HepG2 (cell line): ENCODE measurements around the gene CIAPIN1. TPM values are rescaled to one million over a fixed set of nuclear protein-coding genes. Genes with fewer than 3 reads are reported as not detected.
A peak's percentile ranks its signal among the peaks of the same experiment; 100 is the strongest.

Source experiments
- ADNP ChIP-seq: sonication (generic); formaldehyde crosslinking; IDR thresholded peaks from 2 replicates; pipeline ENCODE4 v1.4.0; 2020; ENCODE audit warnings: missing genetic modification reagents
- ARNT ChIP-seq: fragments of 450-650 bp; IDR thresholded peaks from 2 replicates; pipeline ENCODE4 v1.6.1; 2017
- FOXP4 ChIP-seq: sonication (generic); formaldehyde crosslinking; IDR thresholded peaks from 2 replicates; pipeline ENCODE4 v1.4.0; 2020; ENCODE audit warnings: missing genetic modification reagents
- HDAC2 ChIP-seq: sonication (generic); formaldehyde crosslinking; IDR thresholded peaks from 2 replicates; pipeline ENCODE4 v1.4.0; 2020; ENCODE audit warnings: missing genetic modification reagents
- KDM1A ChIP-seq: IDR thresholded peaks from 2 replicates; pipeline ENCODE4 v1.6.1; 2016; ENCODE audit warnings: missing compliant biosample characterization
- MNT ChIP-seq: fragments of 450-650 bp; IDR thresholded peaks from 2 replicates; pipeline ENCODE4 v1.6.1; 2016
- USF2 ChIP-seq, 2 experiments: sonication (generic) in 1 of 2; formaldehyde crosslinking in 1 of 2; IDR thresholded peaks; 2 replicates each; pipeline versions ENCODE4 v1.5.1 to v1.6.1; 2011 to 2020; ENCODE audit warnings: borderline replicate concordance in 1 of 2, low read depth in 1 of 2, low read length in 1 of 2, mild to moderate bottlenecking in 1 of 2, missing genetic modification reagents in 1 of 2, moderate library complexity in 1 of 2
- ZHX2 ChIP-seq, 2 experiments: sonication (generic) in 1 of 2; formaldehyde crosslinking in 1 of 2; IDR thresholded peaks; 2 replicates each; pipeline versions ENCODE4 v1.6.1 to v1.9.0; 2014 to 2022; ENCODE audit warnings: antibody characterized with exemption in 1 of 2, borderline replicate concordance in 1 of 2, inconsistent platforms in 1 of 2, low read depth in 1 of 2, missing genetic modification reagents in 1 of 2
- ZNF33A ChIP-seq: sonication (generic); formaldehyde crosslinking; IDR thresholded peaks from 2 replicates; pipeline ENCODE4 v1.5.1; 2020; ENCODE audit warnings: missing genetic modification reagents, mild to moderate bottlenecking, moderate library complexity, borderline replicate concordance
- ZNF710 ChIP-seq: sonication (generic); formaldehyde crosslinking; IDR thresholded peaks from 2 replicates; pipeline ENCODE4 v1.5.0; 2020; ENCODE audit warnings: mild to moderate bottlenecking, missing genetic modification reagents, borderline replicate concordance
- ZNF75D ChIP-seq: sonication (generic); formaldehyde crosslinking; IDR thresholded peaks from 2 replicates; pipeline ENCODE4 v1.8.1; 2023; ENCODE audit warnings: missing genetic modification reagents, mild to moderate bottlenecking, borderline replicate concordance
- polyA plus RNA-seq, 8 experiments: library from polyadenylated mRNA; depleted of rRNA in 3 of 8; stranded (reverse) in 7 of 8; unstranded in 1 of 8; fragments of >200 nt; fragmentation: Illumina TruSeq in 4 of 8; extraction: Trizol in 4 of 8; gene quantifications; 2 replicates each; pipeline versions ENCODE4 v1.2.1 to v1.2.3, GENCODE V29; 2011 to 2016; ENCODE audit warnings: low read depth in 4 of 8, missing spikeins in 1 of 8, mixed read lengths in 1 of 8; ENCODE audit not compliant: insufficient read depth in 1 of 8
- total RNA-seq, 5 experiments: library from RNA; depleted of rRNA; stranded (reverse); fragments of >200 nt; fragmentation: Illumina TruSeq; extraction: Trizol; gene quantifications; 2 replicates each; pipeline ENCODE4 v1.2.3, GENCODE V29; 2016; ENCODE audit warnings: low read depth in 1 of 5

Gene CIAPIN1
- total and polyA plus RNA-seq, 2 of the 13 experiments (the other 11 are each of a cell fraction or from before 2014, with no cell fraction given): 69.3 to 89.7 TPM

GRCh38 chr16:57471852-57472664 is 24.9 kb upstream of the CIAPIN1 start (continued):
- TF ChIP-seq ZHX2 (IDR thresholded peaks at IDR 0.05; ENCODE audit: low read depth) (no peak), ZHX2 (CRISPR knock-in tag; IDR thresholded peaks at IDR 0.05; ENCODE audit: borderline replicate concordance) (no peak), MNT (peak; percentile 6; the same call in 1 of the 2 replicates), USF2 (IDR thresholded peaks at IDR 0.05; ENCODE audit: low read depth, low read length) (no peak; the same call in 1 of the 2 replicates), USF2 (CRISPR knock-in tag; IDR thresholded peaks at IDR 0.05; ENCODE audit: borderline replicate concordance) (0 out of 2 replicates have a peak, but pooled peaks have one; percentile 36), ADNP (CRISPR knock-in tag) (no peak), ZNF33A (CRISPR knock-in tag) (0 out of 2 replicates have a peak, but pooled peaks have one; percentile 74), ARNT (no peak), KDM1A (CRISPR knock-in tag) (no peak; the same call in 1 of the 2 replicates), ZNF75D (CRISPR knock-in tag) (no peak), ZNF710 (CRISPR knock-in tag) (no peak; the same call in none of the 2 replicates), HDAC2 (CRISPR knock-in tag) (peak; percentile 77; the same call in 1 of the 2 replicates), FOXP4 (CRISPR knock-in tag) (peak; percentile 87)
